GM18517 (cell line): ENCODE data around the gene HOXB5.

ENCODE experiments used
- ATAC-seq: cut with Tn5 transposase; IDR thresholded peaks from one replicate; pipeline ENCODE4 v1.9.1; 2021; ENCODE audit warnings: mild to moderate bottlenecking, moderate library complexity; ENCODE audit not compliant: unreplicated experiment

Gene HOXB5

GRCh38 chr17:48576479-48577309 lies 16.9 kb downstream of the HOXB5 start:
- no peak for ATAC-seq

GRCh38 chr17:48575673-48576478 lies 17.7 kb downstream of the HOXB5 start:
- ATAC-seq = no peak

DNA sequence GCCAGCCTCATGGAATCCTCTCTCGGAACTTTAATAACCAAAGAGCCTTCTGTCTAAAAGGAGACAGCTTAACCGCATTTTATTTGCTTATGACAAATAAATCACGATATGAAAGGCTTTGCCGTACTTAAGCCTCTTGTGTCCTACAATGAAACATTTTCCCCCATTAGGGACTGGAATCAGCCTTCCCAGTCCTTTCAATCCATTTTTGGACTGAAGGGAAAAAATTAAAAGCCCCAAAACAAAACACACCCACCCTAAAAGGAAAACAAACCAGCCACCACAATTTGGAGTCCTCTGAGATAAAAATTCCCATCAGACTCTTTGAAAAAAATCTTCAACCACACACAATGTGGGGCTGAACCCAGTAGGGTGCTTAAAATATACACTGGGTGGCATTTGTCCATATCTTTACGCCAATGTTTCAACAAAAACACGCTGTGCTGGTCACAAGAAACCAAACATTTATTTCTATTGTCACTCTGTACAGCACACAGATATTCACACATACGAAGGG lies 18.5 kb downstream of the HOXB5 start:
- no peak for ATAC-seq

DNA sequence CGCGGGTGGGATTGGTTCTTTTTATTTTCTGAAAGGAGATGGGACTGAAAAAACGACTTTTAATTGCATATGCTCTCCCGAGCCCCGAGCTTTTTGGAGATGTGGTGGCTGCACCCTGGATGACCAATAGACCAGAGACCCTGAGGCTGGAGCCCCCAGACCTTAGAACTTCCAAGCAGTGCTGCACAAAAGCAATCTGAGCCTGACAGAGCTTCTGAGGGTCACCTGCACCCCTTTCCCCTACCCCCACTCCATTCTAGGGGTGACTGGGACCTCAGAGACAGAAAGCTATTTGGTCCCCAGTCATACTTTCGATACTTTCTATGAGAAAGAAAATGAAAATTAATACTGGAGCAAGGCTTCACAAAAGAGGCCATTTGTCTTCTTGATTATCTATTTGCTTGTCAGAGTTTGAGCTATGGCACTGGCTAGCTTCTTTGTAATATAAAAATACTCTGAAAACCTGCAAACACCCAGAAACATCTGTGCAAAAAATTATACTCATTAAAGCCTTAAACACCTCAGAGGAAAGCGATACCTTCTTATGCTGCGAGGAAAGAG lies 19.0 kb downstream of the HOXB5 start:
- no peak for ATAC-seq

DNA sequence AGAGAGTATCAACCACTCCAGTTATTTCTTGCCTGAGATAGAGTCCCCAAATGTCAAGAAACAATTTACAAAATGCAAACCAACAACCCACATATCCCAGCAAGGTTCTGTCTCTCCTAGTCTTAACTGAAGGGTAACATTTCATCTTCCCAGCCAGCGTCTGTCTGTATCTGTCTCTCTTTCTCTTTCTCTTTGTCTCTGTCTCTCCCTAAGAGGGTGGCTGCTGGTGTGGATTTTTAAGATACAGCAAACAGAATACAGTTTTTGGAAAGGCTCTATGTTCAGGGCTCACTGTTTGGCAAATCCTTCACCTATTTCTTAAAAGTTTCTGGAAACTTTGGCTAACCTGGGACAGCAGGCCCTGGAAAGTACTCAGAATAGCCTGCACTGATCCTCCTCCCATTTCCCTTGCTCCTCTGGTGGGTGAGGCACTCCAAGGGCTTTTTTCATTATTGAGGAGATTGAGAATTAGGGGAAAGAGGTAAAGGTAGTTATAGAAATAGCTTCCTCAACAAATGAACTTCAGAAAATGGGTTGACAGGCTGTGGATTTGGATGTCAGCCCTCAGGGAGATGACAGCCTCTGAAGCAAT lies 21.7 kb downstream of the HOXB5 start:
- ATAC-seq = no peak

DNA sequence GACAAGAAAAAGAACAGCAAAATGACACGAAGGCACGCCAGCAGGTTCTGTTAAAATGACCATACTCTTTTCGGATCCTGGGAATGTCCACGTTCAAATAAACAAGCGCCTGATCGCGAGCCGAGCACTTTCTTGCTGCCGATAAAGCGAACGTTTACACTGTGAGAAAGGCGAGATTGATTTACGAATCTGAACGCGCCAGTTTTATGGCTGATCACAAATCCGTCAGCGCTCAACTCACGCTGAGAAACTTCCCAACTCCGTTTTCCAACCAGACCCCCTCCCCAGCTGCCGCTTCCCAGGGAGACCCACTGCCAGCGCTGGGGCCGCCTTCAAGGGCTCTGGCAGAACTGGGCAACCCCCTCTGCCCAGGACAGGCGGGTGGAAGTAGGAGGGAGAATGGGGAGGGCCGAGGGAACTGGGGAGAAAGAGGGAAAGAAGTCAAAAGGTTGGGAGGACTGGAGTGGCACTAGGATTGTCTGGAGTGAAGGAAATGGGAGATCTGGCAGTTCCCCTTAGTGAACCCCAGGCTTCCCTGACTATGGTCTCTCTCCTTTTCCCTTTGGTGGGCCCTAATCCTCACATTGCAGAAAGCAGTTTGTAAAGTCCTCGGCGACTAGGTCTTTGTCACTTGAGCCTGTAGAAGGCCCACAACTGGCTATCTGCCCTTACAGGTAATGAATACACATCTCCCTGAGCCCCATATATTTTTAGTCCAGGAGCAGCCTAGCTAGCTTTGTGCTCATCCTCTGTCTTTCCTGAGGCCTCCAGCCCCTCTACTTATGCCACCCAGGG lies 22.4 kb downstream of the HOXB5 start:
- ATAC-seq = no peak

DNA sequence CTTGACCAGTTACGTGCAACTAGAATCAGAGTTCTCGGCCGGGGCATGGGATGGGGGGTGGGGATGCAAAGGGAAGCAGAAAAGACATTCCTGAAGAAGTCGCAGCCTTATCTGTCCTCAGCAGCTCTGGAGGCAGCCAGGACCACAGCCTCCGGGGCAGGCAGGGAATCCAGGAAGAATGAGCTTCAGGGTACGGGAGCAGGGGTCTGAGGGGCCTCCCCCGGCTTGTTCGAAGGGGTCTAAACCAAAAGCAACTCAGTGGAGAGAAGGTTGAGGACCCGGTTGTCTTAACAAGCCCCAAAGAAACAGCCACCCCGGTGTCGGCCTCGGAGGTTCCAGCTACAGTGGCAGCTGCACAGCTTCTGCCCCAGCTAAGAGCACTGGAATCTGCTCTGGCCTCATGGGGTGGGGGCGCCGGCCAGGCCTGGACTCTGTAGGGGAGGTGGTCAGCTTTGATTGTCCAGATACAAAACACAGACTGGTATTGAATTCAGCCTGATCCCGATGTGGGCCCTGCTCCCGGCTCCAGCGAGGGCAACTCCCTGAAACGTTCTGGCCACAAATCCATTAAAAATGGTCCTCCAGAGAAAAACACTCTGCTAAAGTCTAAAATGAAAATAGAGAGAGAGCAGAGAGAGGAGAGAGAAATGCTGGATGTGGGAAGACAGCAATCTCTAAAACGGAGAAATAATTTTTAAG lies 23.1 kb downstream of the HOXB5 start:
- ATAC-seq = no peak

DNA sequence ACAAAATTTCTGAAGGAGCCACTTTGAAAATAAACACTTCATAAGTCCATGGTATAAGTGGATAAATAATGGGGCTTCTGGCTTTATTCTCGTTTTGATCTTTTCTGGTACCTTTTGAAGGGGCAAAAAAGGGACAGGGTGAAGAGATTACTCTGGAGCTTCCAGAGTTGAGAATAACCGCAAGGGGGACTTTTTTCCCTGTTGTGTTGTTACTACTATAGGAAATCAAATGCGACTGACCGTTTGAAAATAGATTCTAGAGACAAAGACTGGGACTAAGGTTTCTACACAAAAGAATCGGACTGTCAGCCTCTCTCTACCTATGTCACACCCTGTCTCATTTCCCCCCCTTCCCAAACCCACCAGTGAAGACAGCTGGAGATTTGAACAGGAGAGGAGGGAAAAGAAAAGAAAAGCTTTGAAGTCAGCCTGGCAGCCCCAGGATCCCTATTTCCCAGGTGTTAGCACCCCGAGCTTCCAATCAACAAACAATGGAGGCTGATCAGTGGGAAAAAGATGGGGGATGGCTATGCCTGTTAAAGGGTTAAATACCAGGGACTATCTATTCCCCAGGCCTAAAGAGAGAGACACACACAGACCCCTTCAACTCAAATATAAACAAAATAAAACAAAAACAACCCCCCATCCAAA lies 23.8 kb downstream of the HOXB5 start:
- ATAC-seq = no peak

- ATAC-seq = no peak
Measured at GRCh38 chr17:48569240-48569582, 24.4 kb downstream of the HOXB5 start.

DNA sequence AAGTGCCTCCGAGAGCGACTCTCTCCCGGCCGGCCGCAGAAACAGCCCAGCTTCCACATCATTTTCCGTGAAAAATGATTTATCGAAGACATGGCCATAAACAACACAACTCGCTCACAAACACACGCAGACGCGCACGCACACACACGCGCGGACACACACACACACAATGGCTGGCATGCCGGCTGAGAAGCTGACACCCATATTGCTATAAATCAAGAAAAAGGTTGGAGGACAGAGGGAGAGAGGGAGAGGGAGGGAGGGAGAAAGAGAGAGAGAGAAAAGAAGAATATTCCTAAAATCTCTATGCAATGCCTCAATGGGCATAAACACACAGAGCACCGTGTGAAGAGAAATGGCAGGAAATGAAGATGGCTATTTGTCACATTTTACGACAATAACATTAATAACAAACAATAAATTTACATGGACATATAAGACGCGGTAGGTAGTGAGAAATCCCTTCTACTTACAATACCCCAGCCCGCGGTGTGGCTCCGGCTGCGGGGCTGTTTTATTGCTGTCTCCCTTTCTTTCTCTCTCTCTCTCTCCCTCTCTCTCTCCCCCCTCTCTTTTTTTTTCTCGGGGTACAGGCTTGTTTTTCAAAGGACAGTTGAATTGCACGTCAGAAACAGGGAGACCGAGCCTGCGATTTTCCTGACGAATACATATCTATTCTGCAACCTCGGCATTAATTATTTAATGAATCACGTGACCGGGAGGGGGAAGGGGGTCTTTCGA lies 24.9 kb downstream of the HOXB5 start:
- ATAC-seq = no peak

GRCh38 chr17:48567646-48568354 lies 25.8 kb downstream of the HOXB5 start:
- no peak for ATAC-seq

- no peak for ATAC-seq
Measured at GRCh38 chr17:48567209-48567608, 26.4 kb downstream of the HOXB5 start.

- no peak for ATAC-seq
Measured at GRCh38 chr17:48566717-48567116, 26.9 kb downstream of the HOXB5 start.

- ATAC-seq = no peak
Measured at GRCh38 chr17:48565925-48566710, 27.5 kb downstream of the HOXB5 start.

GRCh38 chr17:48565022-48565554 lies 28.5 kb downstream of the HOXB5 start:
- ATAC-seq = no peak

DNA sequence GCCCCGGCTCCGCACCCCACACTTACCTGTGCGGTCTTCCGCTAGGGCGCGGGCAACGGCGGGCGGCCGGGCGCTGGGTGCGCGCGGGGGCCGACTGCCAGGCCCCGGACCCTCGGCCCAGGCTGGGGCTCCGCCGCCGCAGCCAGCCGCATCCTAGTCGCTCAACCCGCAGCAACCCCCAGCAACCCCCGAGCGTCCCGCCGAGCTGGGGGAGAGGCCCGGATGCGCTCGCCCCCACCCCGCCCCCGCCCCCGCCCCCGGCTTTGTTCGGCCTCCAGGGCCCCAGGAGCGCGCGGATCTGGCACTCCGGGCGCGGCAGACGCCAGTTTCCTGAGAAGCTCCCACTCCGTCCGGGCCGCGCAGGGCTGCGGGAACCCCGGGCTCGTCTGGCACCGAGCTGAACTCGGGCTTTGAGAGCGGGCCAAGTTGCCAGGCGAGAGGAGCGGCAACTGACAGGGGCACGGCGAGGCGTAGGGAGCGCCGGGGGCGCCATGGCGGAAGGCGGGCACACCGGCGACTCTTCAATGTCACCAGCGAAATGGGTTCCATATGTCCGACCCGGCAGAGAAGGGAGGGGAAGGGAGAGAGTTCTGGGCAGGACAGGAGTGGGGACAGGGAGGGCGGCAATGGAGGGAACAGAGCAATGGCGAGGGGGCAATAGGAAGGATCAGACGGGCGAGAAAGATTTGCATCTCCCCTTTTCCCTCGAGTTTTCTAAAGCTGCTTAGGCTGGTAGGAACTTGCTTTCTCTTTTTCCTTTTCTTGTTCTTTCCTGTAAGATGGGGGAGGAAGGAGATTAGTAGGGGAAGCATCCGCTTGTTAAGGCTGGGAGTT lies 29.2 kb downstream of the HOXB5 start:
- ATAC-seq = no peak
